NAMALWA (cell line): ENCODE data around the gene FOXP1.
"Not testable (repeated sequence)": the region's sequence is repeated elsewhere in the genome, so short reads cannot be mapped to it uniquely, and the experiment has no call there.

Source experiments
- DNase-seq: peaks from one replicate; pipeline ENCODE4 v3.0.0-alpha.2; 2015; ENCODE audit warnings: low spot score

Gene FOXP1

DNA sequence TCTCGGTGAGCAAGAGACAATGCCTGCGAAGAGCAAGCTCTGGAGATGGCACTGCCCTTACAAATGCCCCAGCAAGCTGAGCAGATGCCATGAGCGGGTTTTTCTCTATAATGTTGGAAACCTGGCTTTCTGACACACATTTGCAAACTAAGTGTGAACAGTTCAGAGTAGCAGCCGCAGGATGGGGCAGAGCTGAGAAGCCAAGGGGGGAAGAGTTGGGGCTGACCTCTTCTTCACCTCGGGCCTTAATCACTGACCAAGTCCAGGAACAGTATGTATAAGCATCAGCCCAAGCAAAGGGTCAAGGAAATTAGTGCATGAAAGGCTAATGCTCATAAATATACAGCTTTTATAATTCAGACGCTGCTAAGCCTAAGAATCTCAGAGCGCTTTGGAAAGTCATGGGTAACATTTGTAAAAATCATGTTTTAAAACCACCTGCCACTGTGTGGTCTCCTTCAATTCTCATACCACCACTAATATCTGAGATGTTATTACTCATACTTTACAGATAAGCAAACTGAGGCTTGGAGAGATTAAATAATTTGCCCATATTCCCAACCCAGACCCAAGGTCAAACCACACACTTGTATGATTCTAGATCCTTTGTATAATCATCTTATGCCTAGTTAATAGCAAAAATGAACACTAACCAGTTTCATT lies 603.4 kb downstream of the FOXP1 start:
- no peak for DNase-seq

DNA sequence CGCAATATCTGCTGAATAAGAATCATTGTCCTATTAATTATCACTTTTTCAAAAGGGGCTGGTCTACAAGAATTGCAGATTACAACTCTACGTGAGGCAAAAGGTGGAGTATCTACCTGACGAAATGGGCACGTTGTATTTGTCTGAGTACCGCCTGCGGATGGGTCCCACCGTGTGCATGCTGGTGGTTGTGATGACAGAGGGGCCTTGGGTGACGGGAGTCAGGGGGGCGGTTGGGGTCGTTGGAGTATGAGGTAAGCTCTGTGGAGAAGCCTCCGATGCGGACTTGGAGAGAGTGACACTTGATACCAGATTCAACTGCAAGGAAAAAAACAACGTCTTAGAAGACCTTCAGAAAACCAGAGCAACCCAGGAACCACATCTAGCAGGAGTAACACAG lies 605.8 kb downstream of the FOXP1 start:
- no peak for DNase-seq

DNA sequence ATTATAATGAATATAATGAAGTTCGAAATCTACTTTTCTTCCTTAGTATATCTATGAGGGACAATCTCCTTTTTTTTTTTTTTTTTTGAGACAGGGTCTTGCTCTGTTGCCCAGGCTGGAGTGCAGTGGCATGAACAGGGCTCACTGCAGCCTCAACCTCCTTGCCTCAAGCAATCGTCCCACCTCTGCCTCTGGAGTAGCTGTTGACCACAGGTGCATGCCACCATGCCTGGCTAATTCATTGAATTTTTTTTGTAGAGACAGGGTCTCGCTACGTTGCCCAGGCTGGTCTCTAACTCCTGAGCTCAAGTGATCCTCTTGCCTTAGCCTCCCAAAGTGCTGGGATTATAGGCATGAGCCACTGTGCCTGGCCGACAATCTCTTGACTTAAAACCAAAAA lies 607.5 kb downstream of the FOXP1 start:
- DNase-seq, result not testable (repeated sequence)

DNA sequence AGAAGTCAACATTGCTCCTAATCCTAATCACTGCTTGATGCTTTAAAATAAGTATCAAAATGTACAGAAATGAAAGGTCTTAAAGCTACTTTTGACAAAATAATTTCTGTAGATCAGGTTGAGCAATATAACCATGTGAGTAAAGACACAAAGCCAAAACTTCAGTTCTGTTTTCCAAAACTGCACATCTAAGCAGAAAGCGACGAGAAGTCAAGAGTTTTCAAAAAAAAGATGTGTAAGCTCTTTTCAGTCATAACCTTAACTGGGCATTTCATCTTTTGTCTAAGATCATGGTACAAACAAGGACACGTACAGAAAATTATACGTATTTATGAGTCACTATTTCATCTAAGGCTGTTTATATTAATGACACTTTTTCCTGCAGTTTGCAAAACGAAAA lies 608.8 kb downstream of the FOXP1 start:
- DNase-seq, result no peak

DNA sequence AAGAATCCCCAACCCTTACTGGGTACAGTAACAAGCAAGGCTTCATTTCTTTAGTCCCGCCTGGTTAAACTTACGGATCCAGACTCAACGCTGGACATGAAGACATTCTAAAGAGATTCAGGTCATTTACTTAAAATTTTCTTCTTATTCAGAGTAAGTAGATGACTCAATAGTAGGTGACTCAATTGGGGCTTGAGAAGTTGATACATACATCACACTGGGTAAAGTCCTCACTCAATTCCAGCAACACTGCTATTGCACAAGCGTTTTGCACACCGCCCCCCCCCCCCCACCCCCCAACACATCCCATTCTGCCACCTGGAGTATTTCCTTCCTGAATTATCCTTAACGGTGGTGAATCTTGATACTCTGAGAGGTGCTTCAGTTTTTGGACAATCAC lies 610.0 kb downstream of the FOXP1 start:
- DNase-seq, result no peak

DNA sequence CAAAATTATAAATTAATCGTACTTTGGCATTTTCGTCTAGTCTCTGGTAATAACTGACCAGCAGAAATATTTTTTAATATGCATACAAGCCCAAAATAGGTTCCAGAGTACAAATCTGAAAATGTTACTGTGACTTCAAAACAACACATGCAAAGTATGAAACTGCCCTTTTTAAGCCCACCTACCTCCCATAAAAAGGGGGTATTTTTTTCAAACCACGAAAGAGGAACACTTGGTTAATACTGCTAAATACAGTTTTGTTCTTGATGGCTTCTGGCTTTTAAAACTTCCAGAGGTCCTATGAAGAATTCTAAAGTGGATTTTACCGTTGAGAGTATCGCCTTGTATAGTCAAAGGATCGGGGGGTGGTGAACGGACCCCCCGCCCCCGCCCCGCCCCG lies 610.7 kb downstream of the FOXP1 start:
- DNase-seq, result no peak

DNA sequence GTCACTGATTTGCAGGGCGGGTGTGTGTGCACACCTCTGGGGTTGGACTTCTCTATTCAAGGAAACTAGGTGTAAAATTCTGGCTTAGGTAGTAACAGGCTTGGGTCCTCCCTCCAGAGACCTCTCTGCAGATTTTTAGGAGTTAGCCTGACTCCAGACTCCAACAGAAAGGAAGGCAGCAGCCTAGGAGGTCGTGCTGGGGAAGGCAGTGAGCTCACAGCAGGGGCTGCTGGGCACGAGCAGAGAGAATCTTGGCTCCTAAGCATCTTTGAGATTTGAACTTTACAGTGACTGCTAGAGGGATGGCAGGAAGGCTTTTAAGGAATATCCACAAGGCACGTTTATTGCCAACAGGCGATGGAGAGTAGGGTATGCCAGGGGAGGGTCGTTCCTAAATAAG lies 612.6 kb downstream of the FOXP1 start:
- DNase-seq, result no peak

DNA sequence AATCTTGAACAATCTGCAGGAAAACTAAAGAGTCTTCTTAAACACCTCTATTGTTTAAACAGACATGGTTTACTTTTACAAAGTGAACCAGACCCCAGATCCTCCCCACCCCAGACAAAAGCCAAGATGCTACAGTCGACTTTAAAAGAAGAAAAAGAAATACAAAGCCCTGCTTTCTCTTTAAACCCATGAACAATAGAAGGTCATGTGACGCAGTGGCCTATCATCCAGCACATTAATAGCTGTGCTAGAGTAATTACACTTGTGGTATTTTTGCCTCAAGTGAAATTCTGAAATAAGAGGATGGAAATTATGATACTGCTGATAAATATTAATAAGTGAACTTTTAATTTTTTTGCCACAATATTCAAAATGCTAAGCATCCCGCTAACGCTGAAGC lies 613.4 kb downstream of the FOXP1 start:
- no peak for DNase-seq

DNA sequence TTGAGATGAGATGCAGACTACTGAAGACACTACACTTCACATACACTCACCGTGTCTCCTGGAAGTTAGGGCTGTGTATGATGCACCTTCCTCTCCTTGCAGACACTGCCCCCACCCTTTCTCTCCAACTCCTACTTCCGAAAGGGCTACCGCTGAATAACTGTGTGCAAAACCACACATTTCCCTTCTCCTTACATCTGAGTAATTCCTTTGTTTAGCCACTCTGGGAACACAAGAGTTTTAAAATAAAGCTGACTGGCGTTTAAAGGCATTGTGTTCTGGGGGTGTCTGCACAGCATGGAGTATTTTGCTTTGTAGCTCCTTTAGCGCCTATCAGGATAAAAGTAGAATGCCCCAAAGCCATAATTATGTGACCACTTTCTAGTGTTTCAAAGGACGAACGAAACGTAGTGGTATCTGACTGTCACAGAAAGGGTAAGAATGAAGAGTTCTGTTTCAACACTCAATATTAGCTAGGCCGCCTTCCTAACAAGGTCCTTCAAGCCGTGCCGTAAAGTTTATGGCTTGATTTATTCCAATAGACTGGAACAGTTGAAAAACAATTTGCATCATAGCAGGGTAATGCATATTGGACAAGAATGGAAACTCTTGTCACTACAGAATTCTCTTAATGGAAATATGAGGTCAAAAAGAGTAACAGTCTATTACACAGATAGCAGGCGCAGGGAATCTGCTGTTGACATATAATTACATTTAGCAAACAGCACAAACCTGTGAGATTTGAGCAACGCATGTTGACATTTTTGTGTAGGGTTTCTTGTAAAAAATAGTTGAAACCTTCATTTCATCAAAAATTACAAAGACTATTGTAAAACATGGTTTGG lies 619.9 kb downstream of the FOXP1 start:
- no peak for DNase-seq

DNA sequence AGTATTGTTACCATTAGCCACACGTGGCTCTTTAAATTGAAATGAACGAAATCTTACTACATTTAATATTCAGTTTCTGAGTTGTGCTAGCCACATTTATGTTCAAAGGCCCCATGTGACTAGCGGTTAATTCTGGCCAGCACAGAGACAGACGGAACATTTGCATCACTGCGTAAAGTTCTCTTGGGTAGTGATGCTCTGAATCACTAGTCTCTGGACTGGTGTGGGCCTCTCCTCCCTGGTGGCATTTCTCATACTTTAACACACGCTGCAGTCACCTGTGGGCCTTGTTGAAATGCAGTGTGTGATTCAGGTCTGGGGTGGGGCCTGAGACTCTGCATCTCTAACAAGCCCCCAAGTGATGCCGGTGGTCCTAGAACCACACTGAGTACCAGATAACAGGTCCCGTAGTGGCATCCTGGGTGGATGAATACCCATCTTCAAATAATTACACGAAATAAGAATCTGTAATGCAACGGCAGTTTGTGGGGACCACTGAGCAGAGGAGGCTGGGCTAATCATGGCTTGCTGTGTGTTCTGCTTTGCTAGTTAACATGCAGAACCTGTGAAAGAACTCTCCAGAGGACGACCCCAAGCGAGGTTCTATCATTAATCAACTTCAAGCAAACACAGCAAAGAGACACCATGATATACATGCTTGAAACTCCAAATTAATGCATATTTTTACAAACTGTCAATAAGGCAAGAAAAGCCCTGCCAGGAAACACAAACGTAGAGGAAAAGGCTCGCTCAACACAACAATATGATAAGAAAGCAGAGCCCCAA lies 623.8 kb downstream of the FOXP1 start:
- DNase-seq, result no peak

DNA sequence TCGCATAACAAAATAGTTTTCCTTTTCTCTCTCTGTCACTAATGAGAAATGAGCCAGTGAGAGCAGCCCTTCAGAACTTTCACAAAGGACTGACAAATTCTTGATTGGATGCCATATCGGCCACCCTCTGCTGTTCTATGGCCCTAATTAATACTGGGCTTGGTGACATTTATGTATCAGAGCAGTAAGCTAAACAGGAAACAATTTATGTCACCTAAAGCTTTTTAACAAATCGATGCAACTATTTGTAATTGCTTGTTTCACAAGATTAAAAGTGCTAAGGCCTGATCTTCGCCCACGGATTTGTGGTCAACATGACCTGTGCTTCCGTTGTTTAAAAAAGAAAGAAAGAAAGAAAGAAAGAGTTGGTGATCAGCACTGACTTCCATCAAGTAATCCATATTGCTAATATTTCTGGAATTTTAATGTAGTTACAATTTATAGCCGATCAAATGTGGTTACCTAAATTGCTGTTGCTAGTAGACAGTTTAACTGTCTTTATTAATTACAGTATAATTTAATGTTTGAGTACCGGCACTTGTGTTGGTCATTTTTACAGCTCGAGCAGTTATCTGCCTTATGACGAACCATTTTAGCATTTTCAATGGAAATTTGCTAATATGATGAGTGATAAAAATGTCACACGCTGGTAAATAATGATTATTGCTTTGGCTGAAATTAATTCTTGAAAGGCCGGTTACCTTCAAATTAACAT lies 631.3 kb downstream of the FOXP1 start:
- DNase-seq, result no peak

DNA sequence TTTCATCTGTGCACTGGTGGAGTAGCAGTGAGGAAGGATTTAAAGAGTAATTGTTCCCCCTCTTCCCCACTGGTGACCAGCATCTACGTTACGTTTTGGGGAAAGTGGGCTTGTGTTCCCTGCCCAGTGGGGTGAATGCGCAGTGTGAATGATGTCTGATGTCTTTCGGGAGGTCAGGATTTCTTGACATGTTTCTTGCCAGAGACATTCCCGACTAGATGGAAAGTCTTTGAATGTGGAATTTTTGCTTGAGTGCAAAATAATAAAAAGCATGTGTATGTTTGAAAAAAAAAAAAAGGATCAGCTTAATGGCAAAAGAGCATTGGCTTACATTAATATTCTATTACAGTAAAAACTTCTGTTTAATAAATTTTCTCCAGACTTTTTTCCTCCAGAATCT lies 632.2 kb downstream of the FOXP1 start:
- DNase-seq, result no peak

DNA sequence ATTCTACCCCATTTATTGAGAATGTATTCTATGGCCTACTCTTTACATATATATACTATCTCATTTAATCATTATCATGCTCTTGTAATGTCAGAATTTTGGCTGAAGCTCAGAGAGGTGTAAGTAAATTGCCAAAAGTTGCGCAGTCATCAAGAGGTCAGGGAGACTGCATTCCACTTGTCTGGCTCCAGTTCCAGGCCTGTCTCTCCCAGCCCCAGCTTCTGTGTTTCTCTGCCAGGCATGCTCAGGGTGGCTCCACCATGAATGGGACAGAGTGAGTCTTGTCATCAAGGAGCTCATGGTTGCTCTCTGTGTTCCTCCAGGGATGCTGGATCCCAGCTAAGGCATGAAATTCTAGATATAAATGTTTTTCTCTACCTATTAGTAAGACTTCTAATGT lies 635.9 kb downstream of the FOXP1 start:
- no peak for DNase-seq

DNA sequence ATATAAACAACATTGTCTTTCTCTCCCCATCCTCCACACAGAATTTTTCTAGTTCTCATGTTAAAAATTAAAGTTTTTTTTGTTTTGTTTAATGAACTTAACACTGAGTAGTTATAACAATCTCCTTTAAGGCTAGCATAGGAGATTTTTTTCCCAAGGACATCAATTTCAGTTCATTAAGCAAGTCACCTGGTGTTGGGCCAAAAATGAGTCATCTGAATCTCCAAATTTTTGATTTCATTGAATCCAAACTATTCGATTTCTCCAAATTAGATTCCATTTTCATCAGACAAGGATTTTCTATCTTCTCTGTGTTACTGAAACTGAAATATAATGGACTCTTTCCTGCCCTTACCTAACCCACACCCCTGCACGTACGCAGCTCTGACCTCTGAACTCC lies 639.6 kb downstream of the FOXP1 start:
- no peak for DNase-seq

DNA sequence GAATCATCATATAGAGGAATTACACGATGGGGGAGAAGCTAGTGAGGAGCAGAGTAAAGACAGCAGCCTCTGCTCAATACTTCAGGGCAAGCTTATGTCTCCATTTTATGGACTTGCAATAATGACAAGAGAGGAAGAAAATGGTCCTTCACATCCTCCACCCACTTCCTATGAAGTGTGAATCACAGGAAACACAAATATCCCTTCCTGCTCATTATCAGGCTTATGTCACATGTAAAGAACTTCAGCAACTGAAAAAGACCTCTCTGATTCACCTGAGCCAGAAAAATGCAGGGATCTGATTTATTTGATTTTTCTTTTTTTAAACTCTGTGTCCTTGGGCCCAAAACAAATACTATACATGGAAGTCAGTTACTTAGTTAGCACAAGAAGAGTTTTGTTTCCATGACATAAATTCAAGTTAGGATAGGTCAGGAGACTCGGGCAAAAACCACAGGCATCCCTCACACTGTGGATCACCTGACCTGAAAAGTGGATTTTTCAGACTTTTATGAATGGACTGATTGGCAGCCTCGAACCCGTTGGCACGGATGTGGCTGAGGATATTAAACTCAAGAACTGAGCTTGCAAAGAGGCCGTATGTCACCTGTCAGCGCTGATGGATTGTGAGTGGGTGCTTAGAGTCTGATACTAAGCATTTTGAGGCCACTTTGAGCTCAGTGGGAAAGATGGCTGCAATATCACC lies 650.3 kb downstream of the FOXP1 start:
- no peak for DNase-seq

DNA sequence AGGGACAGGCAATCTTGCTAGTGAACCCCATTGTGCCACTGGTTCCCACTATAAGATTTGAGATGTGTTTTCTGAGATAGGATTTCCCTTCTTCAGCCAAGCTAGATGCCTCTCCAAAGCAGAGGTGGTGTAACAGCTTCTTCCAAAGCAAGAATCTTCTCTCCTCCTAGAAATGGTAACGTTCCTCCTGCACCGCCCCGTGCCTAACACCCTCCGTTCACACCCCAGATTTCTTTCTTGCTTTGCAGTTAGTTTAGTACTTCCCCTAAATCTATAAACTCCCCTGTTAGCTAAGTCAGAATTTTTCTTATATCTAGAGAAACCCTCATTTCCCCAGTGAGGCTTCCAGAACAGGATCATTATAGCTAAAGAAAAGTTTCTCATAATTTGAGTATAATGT lies 653.5 kb downstream of the FOXP1 start:
- DNase-seq, result no peak

DNA sequence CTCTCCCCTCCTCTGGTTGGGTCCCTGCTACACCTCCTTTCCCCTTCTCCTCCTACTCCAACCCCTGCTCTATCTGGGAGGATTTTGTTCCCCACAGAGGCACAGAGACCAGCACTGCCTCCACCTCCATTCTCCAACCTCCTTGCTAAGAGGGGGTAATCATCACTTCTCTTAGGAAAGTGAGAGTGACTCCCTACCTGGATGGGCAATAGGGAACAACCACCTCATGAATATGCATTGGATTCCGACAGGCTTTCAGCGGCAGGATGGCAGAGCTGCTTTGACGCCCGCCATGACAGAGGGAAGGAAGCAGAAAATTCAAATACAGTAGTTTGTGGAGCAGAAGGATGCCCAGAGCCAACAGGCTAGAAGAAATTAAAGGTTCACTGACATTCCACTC lies 656.3 kb downstream of the FOXP1 start:
- DNase-seq, result no peak

DNA sequence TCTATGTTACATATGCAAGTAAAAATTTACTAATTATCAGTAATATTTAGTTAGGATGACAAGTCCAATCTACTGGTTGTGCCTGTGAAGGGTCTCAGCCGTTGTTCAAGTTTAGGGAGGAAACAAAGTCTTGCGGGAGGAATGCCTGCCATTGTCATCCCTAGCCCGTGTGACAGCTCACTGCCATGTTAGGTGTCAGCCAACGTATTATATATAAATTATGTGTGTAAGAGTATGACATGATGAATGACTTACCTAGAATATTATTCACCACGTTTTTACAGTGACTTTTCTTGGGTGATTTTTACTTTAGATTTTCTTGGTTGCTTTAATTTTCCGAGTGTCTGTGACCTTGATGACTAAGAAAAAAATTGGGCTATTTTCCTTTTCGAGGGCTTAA lies 656.7 kb downstream of the FOXP1 start:
- no peak for DNase-seq

DNA sequence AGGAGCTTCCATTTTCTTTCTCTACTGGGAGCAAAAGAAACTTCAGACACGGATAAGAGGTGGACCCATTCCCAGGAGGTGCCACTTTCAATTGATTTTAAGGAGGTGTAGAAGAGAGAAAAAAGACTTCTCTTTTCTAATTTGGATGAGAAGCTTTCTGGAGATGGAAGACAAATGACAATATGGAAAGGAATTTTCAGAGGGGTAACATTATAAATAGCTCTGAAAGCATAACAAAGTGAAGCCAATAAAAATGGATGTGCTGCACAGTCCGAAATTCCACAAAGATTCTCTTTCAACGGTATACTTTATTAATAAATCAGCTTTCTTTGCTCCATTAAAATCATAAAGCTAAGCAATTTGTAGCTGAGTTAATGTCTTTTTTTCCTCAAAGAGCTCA lies 663.9 kb downstream of the FOXP1 start:
- no peak for DNase-seq

DNA sequence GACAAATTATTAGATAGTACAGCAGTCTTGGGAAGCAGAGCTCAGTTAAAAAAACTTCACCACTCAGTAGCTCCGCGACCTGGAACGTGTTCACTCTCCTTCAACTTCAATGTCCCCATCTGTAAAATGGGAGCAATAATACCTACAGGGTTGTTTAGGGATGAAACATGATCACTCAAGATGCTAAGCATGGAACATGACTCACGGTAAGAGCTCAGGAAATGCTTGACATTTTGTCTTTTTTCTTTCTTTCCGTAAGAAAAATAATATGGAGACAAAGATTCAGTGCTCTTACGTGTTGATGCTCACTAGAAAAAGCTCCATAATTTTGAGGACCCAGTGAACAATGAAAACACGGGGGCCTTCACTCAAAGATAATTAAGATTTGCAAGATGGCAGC lies 664.4 kb downstream of the FOXP1 start:
- DNase-seq, result no peak

DNA sequence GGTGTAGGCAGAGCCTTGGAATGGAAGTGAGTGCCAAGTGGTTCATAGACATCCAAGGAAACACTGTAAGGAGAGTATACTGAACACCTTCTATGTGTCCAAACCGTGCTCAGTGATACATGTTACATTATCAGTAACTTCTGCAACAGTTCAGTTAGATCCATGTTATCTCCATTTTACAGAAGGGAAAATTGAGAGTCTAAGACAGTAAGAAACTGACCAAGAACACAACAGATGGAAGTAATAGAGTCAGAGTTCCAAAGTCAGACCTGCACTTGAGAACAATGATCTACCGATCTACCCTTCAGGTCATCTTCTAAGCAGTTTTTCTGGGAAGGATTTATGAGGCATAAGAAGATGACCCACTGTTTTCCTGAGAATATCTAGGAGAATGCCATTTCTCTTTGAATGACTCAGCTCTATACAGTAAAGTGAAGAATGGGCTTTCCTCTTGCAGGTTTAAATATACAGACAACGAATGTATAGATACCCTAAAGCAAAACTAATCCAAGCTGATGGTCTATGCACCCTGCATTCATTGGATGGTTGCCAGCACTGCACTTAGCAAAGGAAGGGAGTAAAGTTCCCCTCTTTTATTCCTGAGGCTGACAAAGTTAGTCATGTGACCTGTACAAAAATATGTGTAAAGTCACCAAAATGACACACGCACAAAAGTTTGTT lies 667.0 kb downstream of the FOXP1 start:
- DNase-seq, result no peak
